B cell (primary cell): Measurements from ENCODE around the gene SLC44A3. TPM values are rescaled to one million over a fixed set of nuclear protein-coding genes. Genes with fewer than 3 reads are reported as not detected.

ENCODE experiments used
- ATAC-seq: fragments of 200-7000 bp; cut with Tn5 transposase; one replicate; pipeline ENCODE4 v1.10.0; 2021; ENCODE audit warnings: low read depth, mild to moderate bottlenecking, moderate number of reproducible peaks, moderate library complexity
- CTCF ChIA-PET: fragments of 350-600 bp; sonication (Branson Sonifier 250); formaldehyde crosslinking; loops from one replicate; lab custom pipeline; 2021; ENCODE audit warnings: antibody characterized with exemption, inconsistent platforms; lab: Charles Lee
- POLR2A ChIA-PET: fragments of 350-600 bp; sonication (Branson Sonifier 250); formaldehyde crosslinking; loops from one replicate; lab custom pipeline; 2021; ENCODE audit warnings: antibody characterized with exemption; lab: Charles Lee
- DNase-seq: peaks from one replicate; pipeline ENCODE4 v3.0.0; 2013
- H2AFZ ChIP-seq: 2 replicates; pipeline ENCODE4 v1.6.1; 2012; ENCODE audit warnings: mild to moderate bottlenecking, low read depth, low read length; ENCODE audit not compliant: insufficient read depth, poor library complexity, severe bottlenecking
- H3K27ac ChIP-seq, 2 donors: 1 replicate in 1 of 2; 2 replicates in 1 of 2; pipeline ENCODE4 v1.5.1; 2012 to 2013; ENCODE audit warnings: low read length in 2 of 2, mild to moderate bottlenecking in 2 of 2, moderate library complexity in 1 of 2
- H3K27me3 ChIP-seq, 4 experiments: fragments of 200-600 bp in 1 of 4; sonication (generic) in 1 of 4; replicated peaks in 1 of 4; 1 replicate in 2 of 4; 2 replicates in 2 of 4; pipeline versions ENCODE4 v1.6.1 to v1.7.0; 2013 to 2016; ENCODE audit warnings: low read length in 3 of 4, mild to moderate bottlenecking in 2 of 4, mixed read lengths in 1 of 4, moderate library complexity in 1 of 4; ENCODE audit not compliant: insufficient read depth in 4 of 4, control insufficient read depth in 3 of 4; ENCODE audit errors: control extremely low read depth in 1 of 4
- H3K36me3 ChIP-seq, 2 experiments: replicated peaks in 1 of 2; 1 replicate in 1 of 2; 2 replicates in 1 of 2; pipeline versions ENCODE4 v1.6.1 to v1.7.1; 2013; ENCODE audit warnings: low read length in 1 of 2; ENCODE audit not compliant: insufficient read depth in 2 of 2, control insufficient read depth in 1 of 2; ENCODE audit errors: control extremely low read depth in 1 of 2, extremely low read depth in 1 of 2
- H3K4me1 ChIP-seq, 2 donors: fragments of 200-600 bp in 1 of 2; sonication (generic) in 1 of 2; 1 replicate in 1 of 2; 2 replicates in 1 of 2; pipeline versions ENCODE4 v1.5.1 to v1.6.1; 2013 to 2017; ENCODE audit warnings: low read length in 2 of 2; ENCODE audit not compliant: control insufficient read depth in 2 of 2, insufficient read depth in 2 of 2
- H3K4me2 ChIP-seq: replicated peaks from 2 replicates; pipeline ENCODE3; 2012; ENCODE audit warnings: mild to moderate bottlenecking, low read depth, low read length; ENCODE audit not compliant: poor library complexity, severe bottlenecking
- H3K4me3 ChIP-seq, 5 experiments: fragments of 200-600 bp in 1 of 5; sonication (generic) in 1 of 5; 1 replicate in 3 of 5; 2 replicates in 2 of 5; pipeline versions ENCODE4 v1.5.1 to v1.7.0; 2011 to 2016; ENCODE audit warnings: low read length in 4 of 5, mild to moderate bottlenecking in 4 of 5, low read depth in 2 of 5, control low read depth in 1 of 5, moderate library complexity in 1 of 5; ENCODE audit not compliant: insufficient read depth in 1 of 5; ENCODE audit errors: control extremely low read depth in 1 of 5, extremely low read depth in 1 of 5
- H3K79me2 ChIP-seq: fragments of 200-600 bp; sonication (generic); one replicate; pipeline ENCODE4 v1.6.0; 2016; ENCODE audit warnings: low read length; ENCODE audit not compliant: control insufficient read depth, insufficient read depth
- H3K9ac ChIP-seq: fragments of 200-600 bp; sonication (generic); 2 replicates; pipeline ENCODE4 v1.6.1; 2017; ENCODE audit warnings: mild to moderate bottlenecking, low read length, moderate library complexity
- H3K9me3 ChIP-seq, 3 donors: one replicate each; pipeline versions ENCODE4 v1.6.1 to v1.7.1; 2013; ENCODE audit warnings: low read length in 2 of 3; ENCODE audit not compliant: control insufficient read depth in 2 of 3, insufficient read depth in 1 of 3; ENCODE audit errors: control extremely low read depth in 1 of 3
- H4K20me1 ChIP-seq: 2 replicates; pipeline ENCODE4 v1.6.0; 2012; ENCODE audit warnings: mild to moderate bottlenecking, low read length; ENCODE audit not compliant: insufficient read depth, control insufficient read depth, poor library complexity, severe bottlenecking
- H3K27ac Mint-ChIP-seq: one replicate; pipeline ENCODE4 v1.8.0; 2021; ENCODE audit warnings: mixed read lengths
- H3K27me3 Mint-ChIP-seq: one replicate; pipeline ENCODE4 v1.8.0; 2021; ENCODE audit warnings: mixed read lengths
- H3K4me1 Mint-ChIP-seq: one replicate; pipeline ENCODE4 v1.8.0; 2021; ENCODE audit warnings: mixed read lengths
- H3K4me3 Mint-ChIP-seq: one replicate; pipeline ENCODE4 v1.8.0; 2021; ENCODE audit warnings: mixed read lengths
- H3K9me3 Mint-ChIP-seq: one replicate; pipeline ENCODE4 v1.8.0; 2022; ENCODE audit warnings: mixed read lengths; ENCODE audit not compliant: insufficient read depth
- CTCF ChIP-seq: fragments of 200-600 bp; IDR thresholded peaks from one replicate; pipeline ENCODE4 v1.8.0; 2022; ENCODE audit warnings: antibody characterized with exemption, mild to moderate bottlenecking
- EZH2 ChIP-seq: IDR thresholded peaks from 2 replicates; pipeline ENCODE4 v1.6.1; 2012; ENCODE audit warnings: borderline replicate concordance, low read depth, mild to moderate bottlenecking, moderate library complexity, low read length; ENCODE audit not compliant: insufficient read depth, poor library complexity, severe bottlenecking
- WGBS: methylation state at CpG from one replicate; pipeline ENCODE4 v1.1.5; 2013; ENCODE audit warnings: missing lambda C conversion rate; ENCODE audit not compliant: insufficient coverage; 5-methylcytosine and 5-hydroxymethylcytosine counted together
- intact Hi-C: fragments of 100-400 bp; cut with micrococcal nuclease; formaldehyde crosslinking; loops from one replicate; pipeline ENCODE4 v1.10.0; 2022
- polyA plus RNA-seq: library from polyadenylated mRNA; depleted of rRNA; stranded (reverse); fragments of >200 nt; gene quantifications from 2 replicates; pipeline ENCODE4 v1.2.3, GENCODE V29; 2012
- total RNA-seq, 2 donors: library from RNA; stranded (reverse); fragments of 120-200 nt in 1 of 2; gene quantifications; 1 replicate in 1 of 2; 2 replicates in 1 of 2; pipeline versions ENCODE4 v1.2.3 to v1.2.4, GENCODE V29; 2013 to 2022

SLC44A3 gene
- total and polyA plus RNA-seq, 2 donors (not counting 1 experiment from before 2014, with no cell fraction given): not detected

GRCh38 chr1:94908190-94908589, 88.0 kb downstream of the SLC44A3 start:
- Histone ChIP-seq H3K9ac (no peak overlapping the region), H3K4me1 (no peaks in the 10 kb centered on the region), H3K27ac (no peak overlapping the region), H3K36me3 (no peaks in the 10 kb centered on the region), H3K79me2 (no peaks in the 10 kb centered on the region), H2AFZ (no peak overlapping the region), H3K4me2 (no peak overlapping the region), H3K27me3 (no peaks in the 10 kb centered on the region), H3K9me3 (no peaks in the 10 kb centered on the region), H3K4me3 (no peak overlapping the region), H4K20me1 (no peaks in the 10 kb centered on the region)
- WGBS: 100% methylated on average over 5 of the region's 7 CpGs
- Mint-ChIP-seq H3K9me3 (no peaks in the 10 kb centered on the region), H3K4me1 (no peaks in the 10 kb centered on the region), H3K27ac (no peak overlapping the region), H3K4me3 (no peak overlapping the region), H3K27me3 (peaks cover 18% of the 10 kb centered on the region)
- ChIA-PET POLR2A (no interaction called here), CTCF (interaction anchor here (1.7 kb wide), 1 partner anchor 54 kb away, joined by 6 read pairs; no protein-coding TSS in a partner anchor)
- TF ChIP-seq EZH2 (no peak), CTCF (no peak)
- intact Hi-C loops: no loop called here
- DNase-seq (no peak), ATAC-seq (no peak)

GRCh38 chr1:94908965-94909364, 88.8 kb downstream of the SLC44A3 start:
- H3K4me1 ChIP-seq: no peaks in the 10 kb centered on the region
- 100% methylated on average over 1 of the region's 2 CpGs for WGBS
- no peaks in the 10 kb centered on the region for H3K36me3 ChIP-seq
- ChIA-PET CTCF (interaction anchor here (1.7 kb wide), 1 partner anchor 55 kb away, joined by 6 read pairs; no protein-coding TSS in a partner anchor), POLR2A (no interaction called here)
- intact Hi-C loops: no loop called here
- ATAC-seq (no peak), DNase-seq (no peak)
- TF ChIP-seq CTCF (no peak), EZH2 (no peak)
- H2AFZ ChIP-seq: no peak overlapping the region
- Mint-ChIP-seq H3K4me1 (no peaks in the 10 kb centered on the region), H3K27ac (no peak overlapping the region), H3K9me3 (no peaks in the 10 kb centered on the region), H3K27me3 (peaks cover 18% of the 10 kb centered on the region), H3K4me3 (no peak overlapping the region)
- no peaks in the 10 kb centered on the region for H4K20me1 ChIP-seq
- H3K79me2 ChIP-seq: no peaks in the 10 kb centered on the region
- H3K4me2 ChIP-seq: no peak overlapping the region
- H3K9me3 ChIP-seq: no peaks in the 10 kb centered on the region
- H3K4me3 ChIP-seq: no peak overlapping the region
- peaks cover 0 to 2% (median 0%) of the 10 kb centered on the region in 4 experiments for H3K27me3 ChIP-seq
- H3K9ac ChIP-seq: no peak overlapping the region
- H3K27ac ChIP-seq: no peak overlapping the region
